Measurements from ENCODE around the gene CHRNG.

GRCh38 chr2:232491139-232491780, 48.2 kb upstream of the CHRNG start:
- TF ChIP-seq POLR2A (IDR thresholded peaks at IDR 0.05) = no peak
- no peak for TF ChIP-seq CTCF (IDR thresholded peaks at IDR 0.05)
